BE2C (cell line): ENCODE data around the gene CHMP4B.

Experiments
- DNase-seq: peaks from one replicate; pipeline ENCODE4 v3.0.0-alpha.2; 2020
- H3K27me3 ChIP-seq: fragments of 250-450 bp; sonication (Bioruptor Pico); 2 replicates; pipeline ENCODE4 v1.5.1; 2020; ENCODE audit warnings: mild to moderate bottlenecking
- H3K36me3 ChIP-seq: fragments of 250-450 bp; sonication (Bioruptor Pico); 2 replicates; pipeline ENCODE4 v1.5.1; 2020; ENCODE audit warnings: mild to moderate bottlenecking
- H3K4me1 ChIP-seq: fragments of 250-450 bp; sonication (Bioruptor Pico); 2 replicates; pipeline ENCODE4 v1.5.1; 2020
- H3K4me3 ChIP-seq: 2 replicates; pipeline ENCODE4 v1.5.1; 2011; ENCODE audit warnings: low read depth, low read length
- H3K9me3 ChIP-seq: fragments of 250-450 bp; sonication (Bioruptor Pico); 2 replicates; pipeline ENCODE4 v1.5.1; 2020
- CTCF ChIP-seq: IDR thresholded peaks from 2 replicates; pipeline ENCODE4 v1.5.1; 2012; ENCODE audit warnings: mild to moderate bottlenecking, low read depth, low read length

Gene CHMP4B

GRCh38 chr20:33828326-33828844 lies 17.2 kb downstream of the CHMP4B start:
- DNase-seq, result no peak
- no peak overlapping the region for H3K4me3 ChIP-seq
- no peaks in the 10 kb centered on the region for H3K27me3 ChIP-seq
- H3K9me3 ChIP-seq, result no peaks in the 10 kb centered on the region
- no peak for TF ChIP-seq CTCF
- peaks cover 17% of the 10 kb centered on the region for H3K4me1 ChIP-seq
- H3K36me3 ChIP-seq, result no peaks in the 10 kb centered on the region

GRCh38 chr20:33828967-33829560 lies 17.9 kb downstream of the CHMP4B start:
- no peak for TF ChIP-seq CTCF
- H3K9me3 ChIP-seq, result no peaks in the 10 kb centered on the region
- no peak for DNase-seq
- H3K27me3 ChIP-seq, result no peaks in the 10 kb centered on the region
- peaks cover 17% of the 10 kb centered on the region for H3K4me1 ChIP-seq
- no peak overlapping the region for H3K4me3 ChIP-seq
- no peaks in the 10 kb centered on the region for H3K36me3 ChIP-seq

- DNase-seq, result no peak
- no peaks in the 10 kb centered on the region for H3K36me3 ChIP-seq
- no peaks in the 10 kb centered on the region for H3K27me3 ChIP-seq
- H3K9me3 ChIP-seq, result no peaks in the 10 kb centered on the region
- TF ChIP-seq CTCF, result no peak
- H3K4me3 ChIP-seq, result no peak overlapping the region
- H3K4me1 ChIP-seq, result peaks cover 17% of the 10 kb centered on the region
These were observed 18.5 kb downstream of the CHMP4B start for GRCh38 chr20:33829636-33830035.

- no peaks in the 10 kb centered on the region for H3K36me3 ChIP-seq
- no peak for TF ChIP-seq CTCF
- peak; percentile 26 for DNase-seq
- no peaks in the 10 kb centered on the region for H3K27me3 ChIP-seq
- no peaks in the 10 kb centered on the region for H3K9me3 ChIP-seq
- no peak overlapping the region for H3K4me3 ChIP-seq
- H3K4me1 ChIP-seq, result peaks cover 17% of the 10 kb centered on the region
These were observed 19.2 kb downstream of the CHMP4B start for GRCh38 chr20:33830371-33830770.

- DNase-seq, result no peak
- no peak for TF ChIP-seq CTCF
These were observed 21.1 kb downstream of the CHMP4B start for GRCh38 chr20:33832103-33832804.

GRCh38 chr20:33833333-33833732 lies 22.2 kb downstream of the CHMP4B start:
- no peaks in the 10 kb centered on the region for H3K9me3 ChIP-seq
- no peak overlapping the region for H3K4me3 ChIP-seq
- DNase-seq, result no peak
- H3K27me3 ChIP-seq, result no peaks in the 10 kb centered on the region
- no peaks in the 10 kb centered on the region; the same call in 1 of the 2 replicates for H3K36me3 ChIP-seq
- no peak for TF ChIP-seq CTCF
- H3K4me1 ChIP-seq, result peaks cover 27% of the 10 kb centered on the region

More at GRCh38 chr20:33832103-33832804, 21.1 kb downstream of the CHMP4B start:
- no peaks in the 10 kb centered on the region for H3K9me3 ChIP-seq
- H3K36me3 ChIP-seq, result no peaks in the 10 kb centered on the region; the same call in 1 of the 2 replicates
- H3K4me3 ChIP-seq, result no peak overlapping the region
- H3K27me3 ChIP-seq, result no peaks in the 10 kb centered on the region
- H3K4me1 ChIP-seq, result peaks cover 17% of the 10 kb centered on the region
